ENCODE data around the gene NRXN3.

GRCh38 chr14:79089576-79089975, 919.4 kb downstream of the NRXN3 start:
- TF ChIP-seq, protein P1, sequence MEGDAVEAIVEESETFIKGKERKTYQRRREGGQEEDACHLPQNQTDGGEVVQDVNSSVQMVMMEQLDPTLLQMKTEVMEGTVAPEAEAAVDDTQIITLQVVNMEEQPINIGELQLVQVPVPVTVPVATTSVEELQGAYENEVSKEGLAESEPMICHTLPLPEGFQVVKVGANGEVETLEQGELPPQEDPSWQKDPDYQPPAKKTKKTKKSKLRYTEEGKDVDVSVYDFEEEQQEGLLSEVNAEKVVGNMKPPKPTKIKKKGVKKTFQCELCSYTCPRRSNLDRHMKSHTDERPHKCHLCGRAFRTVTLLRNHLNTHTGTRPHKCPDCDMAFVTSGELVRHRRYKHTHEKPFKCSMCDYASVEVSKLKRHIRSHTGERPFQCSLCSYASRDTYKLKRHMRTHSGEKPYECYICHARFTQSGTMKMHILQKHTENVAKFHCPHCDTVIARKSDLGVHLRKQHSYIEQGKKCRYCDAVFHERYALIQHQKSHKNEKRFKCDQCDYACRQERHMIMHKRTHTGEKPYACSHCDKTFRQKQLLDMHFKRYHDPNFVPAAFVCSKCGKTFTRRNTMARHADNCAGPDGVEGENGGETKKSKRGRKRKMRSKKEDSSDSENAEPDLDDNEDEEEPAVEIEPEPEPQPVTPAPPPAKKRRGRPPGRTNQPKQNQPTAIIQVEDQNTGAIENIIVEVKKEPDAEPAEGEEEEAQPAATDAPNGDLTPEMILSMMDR (conservative IDR thresholded peaks at IDR 0.05; ENCODE audit: low read length), result no peak
- TF ChIP-seq EZH2phosphoT487 (IDR thresholded peaks at IDR 0.05; ENCODE audit: borderline replicate concordance, low read depth, low read length), result no peak
